K562 (cell line): Measurements from ENCODE around the gene HPD. TPM values are rescaled to one million over a fixed set of nuclear protein-coding genes. Genes with fewer than 3 reads are reported as not detected.
A peak's percentile ranks its signal among the peaks of the same experiment; 100 is the strongest.

Experiments used
- GABPB1 ChIP-seq: sonication (generic); formaldehyde crosslinking; IDR thresholded peaks from 2 replicates; pipeline ENCODE4 v1.8.0; 2022; ENCODE audit warnings: mild to moderate bottlenecking, missing genetic modification reagents
- HDAC1 ChIP-seq, 2 experiments: fragments of 450-650 bp; IDR thresholded peaks; 2 replicates each; pipeline ENCODE4 v1.6.1; 2016 to 2017; ENCODE audit warnings: inconsistent platforms in 1 of 2, mild to moderate bottlenecking in 1 of 2, moderate library complexity in 1 of 2
- MED1 ChIP-seq: sonication (generic); formaldehyde crosslinking; IDR thresholded peaks from 2 replicates; pipeline ENCODE4 v1.8.1; 2023; ENCODE audit warnings: missing genetic modification reagents, borderline replicate concordance
- MEIS2 ChIP-seq: fragments of 450-650 bp; IDR thresholded peaks from 2 replicates; pipeline ENCODE4 v1.6.1; 2014; ENCODE audit warnings: mild to moderate bottlenecking; ENCODE audit not compliant: partially characterized antibody
- RHOXF2B ChIP-seq: fragments of 250-450 bp; sonication (Bioruptor Pico); conservative IDR thresholded peaks from 2 replicates; pipeline ENCODE4 v1.5.1; 2021
- SIRT6 ChIP-seq: IDR thresholded peaks from one replicate; pipeline ENCODE4 v1.6.1; 2012; ENCODE audit warnings: low read depth, mild to moderate bottlenecking, control low read depth, inconsistent platforms, low read length, moderate library complexity
- TSC22D4 ChIP-seq: fragments of 450-650 bp; IDR thresholded peaks from 2 replicates; pipeline ENCODE4 v1.6.1; 2016; ENCODE audit warnings: missing genetic modification characterization, missing biosample characterization, control low read depth
- ZNF695 ChIP-seq: fragments of 450-650 bp; formaldehyde crosslinking; IDR thresholded peaks from 2 replicates; pipeline ENCODE4 v1.4.0; 2020; ENCODE audit warnings: mild to moderate bottlenecking, moderate library complexity
- polyA plus RNA-seq, 8 experiments: library from polyadenylated mRNA; depleted of rRNA in 4 of 8; stranded (reverse) in 5 of 8; unstranded in 3 of 8; fragments of >200 nt; fragmentation: Nextera tagmentation in 2 of 8; fragmentation: Illumina TruSeq in 1 of 8; extraction: Ambion mirVana in 2 of 8; extraction: Trizol in 1 of 8; gene quantifications; 2 replicates each; pipeline versions ENCODE4 v1.2.1 to v1.2.3, GENCODE V29; 2011 to 2014; ENCODE audit warnings: inconsistent platforms in 1 of 8, missing spikeins in 1 of 8
- total RNA-seq, 7 experiments: library from RNA; depleted of rRNA in 6 of 7; stranded (reverse); fragments of >200 nt in 6 of 7; fragmentation: Illumina TruSeq in 2 of 7; extraction: Trizol in 2 of 7; gene quantifications; 2 replicates each; pipeline versions ENCODE4 v1.2.1 to v1.2.3, GENCODE V29; 2011 to 2021; ENCODE audit warnings: low replicate concordance in 1 of 7
- TF ChIP-seq, protein P1 (sequence below): fragments of 450-650 bp; IDR thresholded peaks from 2 replicates; pipeline ENCODE4 v1.7.1; 2018; ENCODE audit warnings: mild to moderate bottlenecking, low read depth; ENCODE audit not compliant: partially characterized antibody
- TF ChIP-seq, protein P2 (sequence below): sonication (generic); formaldehyde crosslinking; IDR thresholded peaks from 2 replicates; pipeline ENCODE4 v1.8.1; 2022; ENCODE audit warnings: missing genetic modification reagents

HPD gene
- total and polyA plus RNA-seq, 9 of the 15 experiments (the other 6 are each of a cell fraction or from before 2014, with no cell fraction given), result 0.06 to 0.29 (median 0.07) TPM; not detected in 4

DNA sequence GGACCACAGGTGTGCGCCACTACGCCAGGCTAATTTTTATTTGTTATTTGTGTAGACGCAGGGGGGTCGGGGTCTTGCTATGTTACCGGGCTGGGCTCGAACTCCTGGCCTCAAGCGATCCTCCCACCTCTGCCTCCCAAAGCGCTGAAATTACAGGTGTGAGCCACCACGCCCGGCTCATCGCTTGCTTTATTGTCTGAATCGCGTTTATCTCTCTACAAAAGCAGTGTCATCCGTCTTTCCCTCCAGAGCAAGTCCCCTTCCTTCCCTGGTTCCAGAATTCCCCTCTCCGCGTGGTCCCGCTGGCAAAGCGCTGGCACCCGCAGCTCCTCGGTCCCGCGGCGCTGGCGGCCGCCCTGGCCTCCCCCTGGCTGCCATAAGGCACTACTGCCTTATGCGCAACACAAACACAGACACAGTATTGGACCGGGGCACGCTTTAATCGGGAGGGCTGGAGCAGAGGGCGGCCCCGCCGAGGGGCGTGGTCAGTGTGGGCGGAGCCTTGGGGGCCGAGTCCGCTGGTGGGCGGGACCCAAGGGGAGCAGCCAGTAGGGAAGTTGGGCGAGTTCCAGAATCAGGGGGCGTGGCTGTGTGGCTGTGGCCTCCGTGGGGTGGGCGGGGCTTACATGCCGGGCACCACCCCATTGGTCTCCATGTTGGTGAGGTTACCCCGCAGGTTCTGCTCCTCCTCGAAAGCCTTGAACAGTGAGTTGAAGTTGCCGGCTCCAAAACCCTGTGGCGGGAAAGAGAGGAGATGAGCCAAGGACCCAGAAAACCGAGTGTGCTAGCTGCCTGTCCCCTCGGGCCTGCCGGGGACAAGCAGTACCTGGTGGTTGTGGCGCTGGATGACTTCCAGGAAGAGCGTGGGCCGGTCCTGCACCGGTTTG lies 19.3 kb downstream of the HPD start (continued):
- TF ChIP-seq, protein P1, sequence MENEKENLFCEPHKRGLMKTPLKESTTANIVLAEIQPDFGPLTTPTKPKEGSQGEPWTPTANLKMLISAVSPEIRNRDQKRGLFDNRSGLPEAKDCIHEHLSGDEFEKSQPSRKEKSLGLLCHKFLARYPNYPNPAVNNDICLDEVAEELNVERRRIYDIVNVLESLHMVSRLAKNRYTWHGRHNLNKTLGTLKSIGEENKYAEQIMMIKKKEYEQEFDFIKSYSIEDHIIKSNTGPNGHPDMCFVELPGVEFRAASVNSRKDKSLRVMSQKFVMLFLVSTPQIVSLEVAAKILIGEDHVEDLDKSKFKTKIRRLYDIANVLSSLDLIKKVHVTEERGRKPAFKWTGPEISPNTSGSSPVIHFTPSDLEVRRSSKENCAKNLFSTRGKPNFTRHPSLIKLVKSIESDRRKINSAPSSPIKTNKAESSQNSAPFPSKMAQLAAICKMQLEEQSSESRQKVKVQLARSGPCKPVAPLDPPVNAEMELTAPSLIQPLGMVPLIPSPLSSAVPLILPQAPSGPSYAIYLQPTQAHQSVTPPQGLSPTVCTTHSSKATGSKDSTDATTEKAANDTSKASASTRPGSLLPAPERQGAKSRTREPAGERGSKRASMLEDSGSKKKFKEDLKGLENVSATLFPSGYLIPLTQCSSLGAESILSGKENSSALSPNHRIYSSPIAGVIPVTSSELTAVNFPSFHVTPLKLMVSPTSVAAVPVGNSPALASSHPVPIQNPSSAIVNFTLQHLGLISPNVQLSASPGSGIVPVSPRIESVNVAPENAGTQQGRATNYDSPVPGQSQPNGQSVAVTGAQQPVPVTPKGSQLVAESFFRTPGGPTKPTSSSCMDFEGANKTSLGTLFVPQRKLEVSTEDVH, result peak; percentile 58
- no peak for TF ChIP-seq MED1 (CRISPR knock-in tag)
- no peak for TF ChIP-seq MEIS2
- no peak for TF ChIP-seq SIRT6
- peak; percentile 58; the same call in 1 of the 2 replicates for TF ChIP-seq GABPB1
- no peak for TF ChIP-seq TSC22D4
- peak in 1 of 2 experiments; percentile 54; a peak in 2 of 4 replicates for TF ChIP-seq HDAC1 (IDR thresholded peaks at IDR 0.05)
- TF ChIP-seq, protein P2, sequence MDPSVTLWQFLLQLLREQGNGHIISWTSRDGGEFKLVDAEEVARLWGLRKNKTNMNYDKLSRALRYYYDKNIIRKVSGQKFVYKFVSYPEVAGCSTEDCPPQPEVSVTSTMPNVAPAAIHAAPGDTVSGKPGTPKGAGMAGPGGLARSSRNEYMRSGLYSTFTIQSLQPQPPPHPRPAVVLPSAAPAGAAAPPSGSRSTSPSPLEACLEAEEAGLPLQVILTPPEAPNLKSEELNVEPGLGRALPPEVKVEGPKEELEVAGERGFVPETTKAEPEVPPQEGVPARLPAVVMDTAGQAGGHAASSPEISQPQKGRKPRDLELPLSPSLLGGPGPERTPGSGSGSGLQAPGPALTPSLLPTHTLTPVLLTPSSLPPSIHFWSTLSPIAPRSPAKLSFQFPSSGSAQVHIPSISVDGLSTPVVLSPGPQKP (CRISPR knock-in tag), result no peak
- TF ChIP-seq ZNF695, result no peak
- no peak for TF ChIP-seq RHOXF2B (CRISPR knock-in tag)
